GM12878 (cell line): Measurements from ENCODE around the gene PKN3. TPM values are rescaled to one million over a fixed set of nuclear protein-coding genes. Genes with fewer than 3 reads are reported as not detected.

ENCODE experiments used
- ATAC-seq: fragments of 200-7000 bp; cut with Tn5 transposase; 3 replicates; pipeline ENCODE4 v1.9.1; 2020; ENCODE audit warnings: mild to moderate bottlenecking, moderate library complexity
- BruUV-seq: library from RNA; stranded (reverse); fragments of 400-500 nt; replicated peaks from 2 replicates; lab custom pipeline; 2021; lab: Mats Ljungman, UMichigan
- CTCF ChIA-PET: fragments of 300-600 bp; sonication (Branson Sonifier 250); formaldehyde crosslinking; extraction: SDS; loops from one replicate; lab custom pipeline; 2021; ENCODE audit warnings: inconsistent platforms; lab: Yijun Ruan, JAX
- POLR2A ChIA-PET: fragments of 350-600 bp; formaldehyde crosslinking; extraction: SDS; loops from one replicate; lab custom pipeline; 2021; ENCODE audit warnings: inconsistent platforms; lab: Charles Lee
- RAD21 ChIA-PET: fragments of 300-600 bp; sonication (Branson Sonifier 250); formaldehyde crosslinking; loops from one replicate; lab custom pipeline; 2023; ENCODE audit warnings: antibody characterized with exemption; ENCODE audit not compliant: unreplicated experiment; lab: Charles Lee
- SMC1A ChIA-PET: fragments of 300-600 bp; sonication (Branson Sonifier 250); formaldehyde crosslinking; loops from one replicate; lab custom pipeline; 2023; ENCODE audit not compliant: unreplicated experiment, uncharacterized antibody; lab: Charles Lee
- DNase-seq: peaks from one replicate; pipeline ENCODE4 v3.0.0-alpha.2; 2011; ENCODE audit warnings: low read depth, low spot score
- FAIRE-seq: peaks from 3 replicates; lab custom pipeline; 2011; peaks lifted over from hg19 to GRCh38; lab: Jason Lieb, UNC
- H2AFZ ChIP-seq: 2 replicates; pipeline ENCODE4 v1.6.0; 2011; ENCODE audit warnings: low read depth, low read length, control low read depth; ENCODE audit not compliant: control insufficient read depth
- H3K27ac ChIP-seq: 2 replicates; pipeline ENCODE4 v1.5.1; 2011; ENCODE audit warnings: control low read depth; ENCODE audit not compliant: control insufficient read depth, insufficient read depth
- H3K27me3 ChIP-seq, 2 experiments: replicated peaks in 1 of 2; 2 replicates each; pipeline versions ENCODE4 v1.6.0 to v1.6.1; 2011; ENCODE audit warnings: low read length in 1 of 2; ENCODE audit not compliant: control insufficient read depth in 2 of 2, insufficient read depth in 2 of 2
- H3K36me3 ChIP-seq, 2 experiments: 2 replicates each; pipeline ENCODE4 v1.5.1; 2011; ENCODE audit warnings: low read length in 1 of 2; ENCODE audit not compliant: control insufficient read depth in 2 of 2, insufficient read depth in 2 of 2
- H3K4me1 ChIP-seq: 2 replicates; pipeline ENCODE4 v1.6.1; 2011; ENCODE audit warnings: mild to moderate bottlenecking, low read length, moderate library complexity, mixed read lengths; ENCODE audit not compliant: control insufficient read depth, insufficient read depth
- H3K4me2 ChIP-seq: 2 replicates; pipeline ENCODE4 v1.6.0; 2011; ENCODE audit warnings: control low read depth; ENCODE audit not compliant: control insufficient read depth, insufficient read depth
- H3K4me3 ChIP-seq: fragments of 200-600 bp; sonication (generic); 2 replicates; pipeline ENCODE4 v1.5.1; 2016
- H3K79me2 ChIP-seq: 2 replicates; pipeline ENCODE4 v1.6.0; 2011; ENCODE audit warnings: low read length; ENCODE audit not compliant: control insufficient read depth, insufficient read depth
- H3K9ac ChIP-seq: 2 replicates; pipeline ENCODE4 v1.8.0; 2011; ENCODE audit warnings: low read length, control low read depth, mixed read lengths; ENCODE audit not compliant: control insufficient read depth, insufficient read depth
- H3K9me3 ChIP-seq: replicated peaks from 3 replicates; pipeline ENCODE4 v1.5.1; 2011; ENCODE audit warnings: mild to moderate bottlenecking, low read length; ENCODE audit not compliant: control insufficient read depth, insufficient read depth
- H4K20me1 ChIP-seq: 2 replicates; pipeline ENCODE4 v1.6.0; 2011; ENCODE audit not compliant: control insufficient read depth, insufficient read depth
- CBFB ChIP-seq: IDR thresholded peaks from 2 replicates; pipeline ENCODE4 v1.6.1; 2016; ENCODE audit warnings: antibody characterized with exemption, low read depth
- EZH2 ChIP-seq: IDR thresholded peaks from 2 replicates; pipeline ENCODE4 v1.6.1; 2012; ENCODE audit warnings: low read depth, mild to moderate bottlenecking, control low read depth, inconsistent platforms, low read length, borderline replicate concordance; ENCODE audit not compliant: control insufficient read depth
- IKZF2 ChIP-seq, 2 experiments: fragments of 450-650 bp; IDR thresholded peaks; 2 replicates each; pipeline ENCODE4 v1.6.1; 2017; ENCODE audit warnings: mild to moderate bottlenecking in 2 of 2, moderate library complexity in 2 of 2
- IRF4 ChIP-seq: IDR thresholded peaks from 2 replicates; pipeline ENCODE4 v1.6.1; 2011; ENCODE audit warnings: low read depth, low read length
- LARP7 ChIP-seq: fragments of 450-650 bp; IDR thresholded peaks from 2 replicates; pipeline ENCODE4 v1.6.1; 2017; ENCODE audit warnings: mild to moderate bottlenecking
- MEF2B ChIP-seq: fragments of 450-650 bp; IDR thresholded peaks from 2 replicates; pipeline ENCODE4 v1.6.1; 2018; ENCODE audit warnings: mild to moderate bottlenecking, moderate library complexity; ENCODE audit not compliant: partially characterized antibody, poor library complexity, severe bottlenecking
- NFXL1 ChIP-seq: fragments of 450-650 bp; IDR thresholded peaks from 2 replicates; pipeline ENCODE4 v1.6.1; 2017; ENCODE audit warnings: antibody characterized with exemption, mild to moderate bottlenecking, borderline replicate concordance
- NR2F1 ChIP-seq: fragments of 450-650 bp; conservative IDR thresholded peaks from 2 replicates; pipeline ENCODE4 v1.6.1; 2017; ENCODE audit warnings: mild to moderate bottlenecking
- POLR2AphosphoS5 ChIP-seq: IDR thresholded peaks from 2 replicates; pipeline ENCODE4 v1.6.1; 2011; ENCODE audit warnings: mild to moderate bottlenecking, low read length, inconsistent platforms
- RB1 ChIP-seq: fragments of 450-650 bp; formaldehyde crosslinking; IDR thresholded peaks from 2 replicates; pipeline ENCODE4 v1.6.1; 2017; ENCODE audit warnings: mild to moderate bottlenecking, borderline replicate concordance
- RFX5 ChIP-seq: IDR thresholded peaks from 2 replicates; pipeline ENCODE4 v1.6.1; 2011; ENCODE audit warnings: low read depth, low read length, improper control_type of control experiment
- SMARCA5 ChIP-seq: fragments of 450-650 bp; IDR thresholded peaks from 2 replicates; pipeline ENCODE4 v1.6.1; 2017; ENCODE audit warnings: mild to moderate bottlenecking
- TBL1XR1 ChIP-seq: IDR thresholded peaks from 2 replicates; pipeline ENCODE4 v1.6.1; 2012; ENCODE audit warnings: low read depth, low read length, improper control_type of control experiment
- YY1 ChIP-seq: IDR thresholded peaks from 2 replicates; pipeline ENCODE4 v1.6.1; 2011; ENCODE audit warnings: low read depth, mild to moderate bottlenecking, low read length
- ZBED1 ChIP-seq: IDR thresholded peaks from 2 replicates; pipeline ENCODE4 v1.6.1; 2016; ENCODE audit warnings: borderline replicate concordance
- ZSCAN29 ChIP-seq: fragments of 450-650 bp; IDR thresholded peaks from 2 replicates; pipeline ENCODE4 v1.6.1; 2017; ENCODE audit warnings: mild to moderate bottlenecking, moderate library complexity
- WGBS: methylation state at CpG from one replicate; pipeline ENCODE4 v1.1.6; 2016; ENCODE audit warnings: low lambda C conversion rate; ENCODE audit not compliant: insufficient replicate concordance, insufficient coverage; ENCODE audit errors: missing lambda C conversion rate; 5-methylcytosine and 5-hydroxymethylcytosine counted together
- in situ Hi-C: fragments of 300-500 bp; cut with MboI; formaldehyde crosslinking; loops from 9 replicates; pipeline ENCODE4 v1.14.3; 2018; ENCODE audit warnings: mixed read lengths
- intact Hi-C: fragments of 100-400 bp; cut with micrococcal nuclease; formaldehyde crosslinking; loops from one replicate; pipeline ENCODE4 v1.14.2; 2022; ENCODE audit not compliant: unreplicated experiment
- polyA plus RNA-seq, 11 experiments: library from polyadenylated mRNA; depleted of rRNA in 4 of 11; unstranded in 6 of 11; stranded (reverse) in 5 of 11; fragments of >200 nt; fragmentation: Nextera tagmentation in 4 of 11; fragmentation: Illumina TruSeq in 1 of 11; extraction: Ambion mirVana in 4 of 11; extraction: Trizol in 1 of 11; gene quantifications; 1 replicate in 1 of 11; 2 replicates in 10 of 11; pipeline versions ENCODE4 v1.2.1 to v1.2.3, GENCODE V29; 2011 to 2016; ENCODE audit warnings: inconsistent platforms in 2 of 11, missing spikeins in 2 of 11, low read depth in 1 of 11
- total RNA-seq, 4 experiments: library from RNA; depleted of rRNA in 3 of 4; stranded (reverse); fragments of >200 nt in 3 of 4; fragmentation: Illumina TruSeq in 1 of 4; extraction: Trizol in 1 of 4; gene quantifications; 2 replicates each; pipeline versions ENCODE4 v1.2.1 to v1.2.3, GENCODE V29; 2013 to 2021
- TF ChIP-seq, protein P1 (sequence below): fragments of 450-650 bp; IDR thresholded peaks from 2 replicates; pipeline ENCODE4 v1.6.1; 2016; ENCODE audit warnings: mild to moderate bottlenecking, moderate library complexity, borderline replicate concordance
- TF ChIP-seq, protein P2 (sequence below): IDR thresholded peaks from 2 replicates; pipeline ENCODE4 v1.6.1; 2012; ENCODE audit warnings: low read depth, low read length, improper control_type of control experiment
- TF ChIP-seq, protein P3 (sequence below): fragments of 450-650 bp; conservative IDR thresholded peaks from 2 replicates; pipeline ENCODE4 v1.6.1; 2017; ENCODE audit warnings: mild to moderate bottlenecking, moderate library complexity

PKN3 gene
- total and polyA plus RNA-seq, 10 of the 15 experiments (the other 5 are each of a cell fraction or from before 2014, with no cell fraction given) = 0.35 to 11.0 (median 3.3) TPM

GRCh38 chr9:128689293-128689774 lies 13.0 kb upstream of the PKN3 start:
- ATAC-seq = peak; percentile 6; the same call in 2 of the 3 replicates
- in situ Hi-C loops (no loop called here), intact Hi-C loops (loop anchor here (10.0 kb wide), 1 partner anchor 135 kb away; the partner anchor contains the start of gene SPTAN1)
- peak overlapping the region; percentile 58; the same call in 1 of the 2 replicates for H3K9ac ChIP-seq
- peak overlapping the region; percentile 65 for H3K27ac ChIP-seq
- CTCF ChIA-PET = no interaction called here
- H3K9me3 ChIP-seq = no peaks in the 10 kb centered on the region
- no peak for DNase-seq
- no peak overlapping the region for H2AFZ ChIP-seq
- H3K27me3 ChIP-seq = no peaks in the 10 kb centered on the region
- peaks cover 3% of the 10 kb centered on the region; the same call in 1 of the 2 replicates for H4K20me1 ChIP-seq
- SMC1A ChIA-PET = interaction anchor here (0.7 to 1.0 kb wide), 2 partner anchors 43 to 46 kb away, joined by 3 to 4 read pairs; no protein-coding TSS in a partner anchor
- FAIRE-seq = no peak
- POLR2A ChIA-PET = interaction anchor here (0.6 to 2.1 kb wide), 6 partner anchors 8 to 270 kb away, joined by 3 to 7 read pairs (median 4); partner anchors contain the start of genes DYNC2I2 and ZDHHC12
- no peak overlapping the region for H3K4me2 ChIP-seq
- RAD21 ChIA-PET = interaction anchor here (1.0 kb wide), 1 partner anchor 45 kb away, joined by 3 read pairs; no protein-coding TSS in a partner anchor
- H3K4me1 ChIP-seq = peaks cover 13% of the 10 kb centered on the region; the same call in 1 of the 2 replicates
- peaks cover 87% of the 10 kb centered on the region for H3K79me2 ChIP-seq
- no TSS peak for BruUV-seq
- H3K4me3 ChIP-seq = peak overlapping the region; percentile 69; the same call in 1 of the 2 replicates
- H3K36me3 ChIP-seq = peaks cover 2 to 14% of the 10 kb centered on the region in 2 experiments
- WGBS = 0% methylated on average over 12 of the region's 80 CpGs
- TF ChIP-seq SMARCA5 (0 out of 2 replicates have a peak, but pooled peaks have one; percentile 32), MEF2B (no peak), LARP7 (peak; percentile 71), RB1 (no peak), POLR2AphosphoS5 (0 out of 2 replicates have a peak, but pooled peaks have one; percentile 17), IKZF2 (IDR thresholded peaks at IDR 0.05) (no peak), ZBED1 (no peak), NR2F1 (0 out of 2 replicates have a peak, but pooled peaks have one; percentile 16), ZSCAN29 (peak; percentile 59; the same call in 1 of the 2 replicates), RFX5 (no peak), EZH2 (no peak), CBFB (no peak), YY1 (peak; percentile 61), TBL1XR1 (no peak), NFXL1 (0 out of 2 replicates have a peak, but pooled peaks have one; percentile 77), IRF4 (no peak)
- TF ChIP-seq, protein P1, sequence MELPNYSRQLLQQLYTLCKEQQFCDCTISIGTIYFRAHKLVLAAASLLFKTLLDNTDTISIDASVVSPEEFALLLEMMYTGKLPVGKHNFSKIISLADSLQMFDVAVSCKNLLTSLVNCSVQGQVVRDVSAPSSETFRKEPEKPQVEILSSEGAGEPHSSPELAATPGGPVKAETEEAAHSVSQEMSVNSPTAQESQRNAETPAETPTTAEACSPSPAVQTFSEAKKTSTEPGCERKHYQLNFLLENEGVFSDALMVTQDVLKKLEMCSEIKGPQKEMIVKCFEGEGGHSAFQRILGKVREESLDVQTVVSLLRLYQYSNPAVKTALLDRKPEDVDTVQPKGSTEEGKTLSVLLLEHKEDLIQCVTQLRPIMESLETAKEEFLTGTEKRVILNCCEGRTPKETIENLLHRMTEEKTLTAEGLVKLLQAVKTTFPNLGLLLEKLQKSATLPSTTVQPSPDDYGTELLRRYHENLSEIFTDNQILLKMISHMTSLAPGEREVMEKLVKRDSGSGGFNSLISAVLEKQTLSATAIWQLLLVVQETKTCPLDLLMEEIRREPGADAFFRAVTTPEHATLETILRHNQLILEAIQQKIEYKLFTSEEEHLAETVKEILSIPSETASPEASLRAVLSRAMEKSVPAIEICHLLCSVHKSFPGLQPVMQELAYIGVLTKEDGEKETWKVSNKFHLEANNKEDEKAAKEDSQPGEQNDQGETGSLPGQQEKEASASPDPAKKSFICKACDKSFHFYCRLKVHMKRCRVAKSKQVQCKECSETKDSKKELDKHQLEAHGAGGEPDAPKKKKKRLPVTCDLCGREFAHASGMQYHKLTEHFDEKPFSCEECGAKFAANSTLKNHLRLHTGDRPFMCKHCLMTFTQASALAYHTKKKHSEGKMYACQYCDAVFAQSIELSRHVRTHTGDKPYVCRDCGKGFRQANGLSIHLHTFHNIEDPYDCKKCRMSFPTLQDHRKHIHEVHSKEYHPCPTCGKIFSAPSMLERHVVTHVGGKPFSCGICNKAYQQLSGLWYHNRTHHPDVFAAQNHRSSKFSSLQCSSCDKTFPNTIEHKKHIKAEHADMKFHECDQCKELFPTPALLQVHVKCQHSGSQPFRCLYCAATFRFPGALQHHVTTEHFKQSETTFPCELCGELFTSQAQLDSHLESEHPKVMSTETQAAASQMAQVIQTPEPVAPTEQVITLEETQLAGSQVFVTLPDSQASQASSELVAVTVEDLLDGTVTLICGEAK = no peak
- TF ChIP-seq, protein P2, sequence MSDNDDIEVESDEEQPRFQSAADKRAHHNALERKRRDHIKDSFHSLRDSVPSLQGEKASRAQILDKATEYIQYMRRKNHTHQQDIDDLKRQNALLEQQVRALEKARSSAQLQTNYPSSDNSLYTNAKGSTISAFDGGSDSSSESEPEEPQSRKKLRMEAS = no peak
- TF ChIP-seq, protein P3, sequence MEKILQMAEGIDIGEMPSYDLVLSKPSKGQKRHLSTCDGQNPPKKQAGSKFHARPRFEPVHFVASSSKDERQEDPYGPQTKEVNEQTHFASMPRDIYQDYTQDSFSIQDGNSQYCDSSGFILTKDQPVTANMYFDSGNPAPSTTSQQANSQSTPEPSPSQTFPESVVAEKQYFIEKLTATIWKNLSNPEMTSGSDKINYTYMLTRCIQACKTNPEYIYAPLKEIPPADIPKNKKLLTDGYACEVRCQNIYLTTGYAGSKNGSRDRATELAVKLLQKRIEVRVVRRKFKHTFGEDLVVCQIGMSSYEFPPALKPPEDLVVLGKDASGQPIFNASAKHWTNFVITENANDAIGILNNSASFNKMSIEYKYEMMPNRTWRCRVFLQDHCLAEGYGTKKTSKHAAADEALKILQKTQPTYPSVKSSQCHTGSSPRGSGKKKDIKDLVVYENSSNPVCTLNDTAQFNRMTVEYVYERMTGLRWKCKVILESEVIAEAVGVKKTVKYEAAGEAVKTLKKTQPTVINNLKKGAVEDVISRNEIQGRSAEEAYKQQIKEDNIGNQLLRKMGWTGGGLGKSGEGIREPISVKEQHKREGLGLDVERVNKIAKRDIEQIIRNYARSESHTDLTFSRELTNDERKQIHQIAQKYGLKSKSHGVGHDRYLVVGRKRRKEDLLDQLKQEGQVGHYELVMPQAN = peak; percentile 66; the same call in 1 of the 2 replicates
